ENCODE results near the gene PSMD3. TPM values are rescaled to one million over a fixed set of nuclear protein-coding genes. Genes with fewer than 3 reads are reported as not detected.

PSMD3 gene
- total RNA-seq, 3 donors from 2014 or later, result 276 to 288 (median 280) TPM

- peaks cover 5% of the 10 kb centered on the region for H3K4me1 Mint-ChIP-seq (ENCODE audit: low read depth)
- no peak for DNase-seq
- no peaks in the 10 kb centered on the region for H3K9me3 Mint-ChIP-seq
- no peak overlapping the region for H3K4me3 Mint-ChIP-seq
- peaks cover 10% of the 10 kb centered on the region for H3K36me3 Mint-ChIP-seq (ENCODE audit: insufficient read depth)
- H3K27me3 Mint-ChIP-seq (ENCODE audit: low read depth), result no peaks in the 10 kb centered on the region
- ATAC-seq, result no peak
These were observed 36.9 kb downstream of the PSMD3 start for GRCh38 chr17:40017422-40018080.

- Mint-ChIP-seq H3K9me3 (no peaks in the 10 kb centered on the region), H3K4me3 (no peak overlapping the region), H3K4me1 (ENCODE audit: low read depth) (peaks cover 5% of the 10 kb centered on the region), H3K27me3 (ENCODE audit: low read depth) (no peaks in the 10 kb centered on the region), H3K36me3 (ENCODE audit: insufficient read depth) (peaks cover 10% of the 10 kb centered on the region)
- ATAC-seq, result no peak
- DNase-seq, result no peak
These were observed 37.9 kb downstream of the PSMD3 start for GRCh38 chr17:40018211-40019121.

- ATAC-seq, result no peak
- Mint-ChIP-seq H3K4me1 (ENCODE audit: low read depth) (no peaks in the 10 kb centered on the region), H3K9me3 (no peaks in the 10 kb centered on the region), H3K36me3 (ENCODE audit: insufficient read depth) (peaks cover 10% of the 10 kb centered on the region), H3K4me3 (no peak overlapping the region), H3K27me3 (ENCODE audit: low read depth) (no peaks in the 10 kb centered on the region)
- no peak for DNase-seq
These were observed 38.8 kb downstream of the PSMD3 start for GRCh38 chr17:40019140-40019991.

- no peak for ATAC-seq
- Mint-ChIP-seq H3K27me3 (ENCODE audit: low read depth) (no peaks in the 10 kb centered on the region), H3K4me3 (no peak overlapping the region), H3K4me1 (ENCODE audit: low read depth) (peaks cover under 1% of the 10 kb centered on the region), H3K36me3 (ENCODE audit: insufficient read depth) (peaks cover 10% of the 10 kb centered on the region), H3K9me3 (no peaks in the 10 kb centered on the region)
- DNase-seq, result no peak
These were observed 39.5 kb downstream of the PSMD3 start for GRCh38 chr17:40020146-40020545.

GRCh38 chr17:40021451-40021971 lies 40.9 kb downstream of the PSMD3 start:
- ATAC-seq, result no peak
- H3K9me3 Mint-ChIP-seq, result no peaks in the 10 kb centered on the region

GRCh38 chr17:40022497-40022896 lies 41.9 kb downstream of the PSMD3 start:
- Mint-ChIP-seq H3K4me1 (ENCODE audit: low read depth) (peaks cover 20% of the 10 kb centered on the region), H3K36me3 (ENCODE audit: insufficient read depth) (peaks cover 20% of the 10 kb centered on the region), H3K27me3 (ENCODE audit: low read depth) (no peaks in the 10 kb centered on the region), H3K9me3 (no peaks in the 10 kb centered on the region), H3K4me3 (no peak overlapping the region)
- no peak for DNase-seq
- no peak for ATAC-seq

More at GRCh38 chr17:40021451-40021971, 40.9 kb downstream of the PSMD3 start:
- no peak for DNase-seq
- no peak overlapping the region for H3K4me3 Mint-ChIP-seq
- no peaks in the 10 kb centered on the region for H3K27me3 Mint-ChIP-seq (ENCODE audit: low read depth)
- peaks cover 20% of the 10 kb centered on the region for H3K36me3 Mint-ChIP-seq (ENCODE audit: insufficient read depth)
- H3K4me1 Mint-ChIP-seq (ENCODE audit: low read depth), result peaks cover 14% of the 10 kb centered on the region

GRCh38 chr17:40022961-40023541 lies 42.4 kb downstream of the PSMD3 start:
- no peaks in the 10 kb centered on the region for H3K9me3 Mint-ChIP-seq
- H3K4me1 Mint-ChIP-seq (ENCODE audit: low read depth), result peaks cover 20% of the 10 kb centered on the region
- peaks cover 21% of the 10 kb centered on the region for H3K36me3 Mint-ChIP-seq (ENCODE audit: insufficient read depth)

GRCh38 chr17:40023590-40024292 lies 43.1 kb downstream of the PSMD3 start:
- Mint-ChIP-seq H3K4me3 (no peak overlapping the region), H3K27me3 (ENCODE audit: low read depth) (no peaks in the 10 kb centered on the region), H3K4me1 (ENCODE audit: low read depth) (peaks cover 20% of the 10 kb centered on the region), H3K36me3 (ENCODE audit: insufficient read depth) (peaks cover 24% of the 10 kb centered on the region), H3K9me3 (no peaks in the 10 kb centered on the region)
- DNase-seq (no peak), ATAC-seq (no peak)

More at GRCh38 chr17:40022961-40023541, 42.4 kb downstream of the PSMD3 start:
- Mint-ChIP-seq H3K27me3 (ENCODE audit: low read depth) (no peaks in the 10 kb centered on the region), H3K4me3 (no peak overlapping the region)
- DNase-seq, result no peak
- no peak for ATAC-seq

GRCh38 chr17:40024901-40025300 lies 44.3 kb downstream of the PSMD3 start:
- Mint-ChIP-seq H3K27me3 (ENCODE audit: low read depth) (no peaks in the 10 kb centered on the region), H3K4me1 (ENCODE audit: low read depth) (peaks cover 20% of the 10 kb centered on the region), H3K9me3 (no peaks in the 10 kb centered on the region), H3K36me3 (ENCODE audit: insufficient read depth) (peaks cover 27% of the 10 kb centered on the region), H3K4me3 (no peak overlapping the region)
- ATAC-seq, result no peak
- no peak for DNase-seq

GRCh38 chr17:40025559-40025958 lies 45.0 kb downstream of the PSMD3 start:
- H3K4me3 Mint-ChIP-seq, result no peak overlapping the region
- DNase-seq, result no peak
- no peaks in the 10 kb centered on the region for H3K27me3 Mint-ChIP-seq (ENCODE audit: low read depth)
- H3K4me1 Mint-ChIP-seq (ENCODE audit: low read depth), result peaks cover 20% of the 10 kb centered on the region
- H3K36me3 Mint-ChIP-seq (ENCODE audit: insufficient read depth), result peaks cover 27% of the 10 kb centered on the region
- no peaks in the 10 kb centered on the region for H3K9me3 Mint-ChIP-seq
- no peak for ATAC-seq

GRCh38 chr17:40025991-40026815 lies 45.6 kb downstream of the PSMD3 start:
- Mint-ChIP-seq H3K36me3 (ENCODE audit: insufficient read depth) (peaks cover 32% of the 10 kb centered on the region), H3K4me3 (no peak overlapping the region), H3K9me3 (no peaks in the 10 kb centered on the region), H3K27me3 (ENCODE audit: low read depth) (no peaks in the 10 kb centered on the region), H3K4me1 (ENCODE audit: low read depth) (peaks cover 20% of the 10 kb centered on the region)
- ATAC-seq, result peak; percentile 29 to 39
- DNase-seq, result peak; percentile 24

- Mint-ChIP-seq H3K4me3 (no peak overlapping the region), H3K4me1 (ENCODE audit: low read depth) (peaks cover 20% of the 10 kb centered on the region), H3K27me3 (ENCODE audit: low read depth) (no peaks in the 10 kb centered on the region), H3K36me3 (ENCODE audit: insufficient read depth) (peaks cover 29% of the 10 kb centered on the region), H3K9me3 (no peaks in the 10 kb centered on the region)
- peak; percentile 74 for DNase-seq
- ATAC-seq, result peak; percentile 90 to 91
These were observed 46.4 kb downstream of the PSMD3 start for GRCh38 chr17:40026816-40027613.
